HL-60 (cell line): Measurements from ENCODE around the gene TEX22.

Experiments used
- DNase-seq, 2 experiments: peaks; one replicate each; pipeline ENCODE4 v3.0.0-alpha.2; 2010 to 2020; ENCODE audit warnings: low read depth in 1 of 2, low spot score in 1 of 2
- H3K27ac ChIP-seq: fragments of 250-450 bp; sonication (Bioruptor Pico); replicated peaks from 2 replicates; pipeline ENCODE4 v1.5.1; 2020; ENCODE audit warnings: mild to moderate bottlenecking, moderate library complexity
- H3K27me3 ChIP-seq: fragments of 250-450 bp; sonication (Bioruptor Pico); 2 replicates; pipeline ENCODE4 v1.5.1; 2021; ENCODE audit warnings: mild to moderate bottlenecking, moderate library complexity; ENCODE audit not compliant: insufficient read depth, poor library complexity, severe bottlenecking
- H3K4me3 ChIP-seq: replicated peaks from 2 replicates; pipeline ENCODE4 v1.5.1; 2011; ENCODE audit warnings: mild to moderate bottlenecking, control low read depth, low read length; ENCODE audit not compliant: insufficient read depth
- GABPA ChIP-seq: IDR thresholded peaks from 2 replicates; pipeline ENCODE4 v1.6.1; 2012; ENCODE audit warnings: low read depth
- POLR2AphosphoS5 ChIP-seq: IDR thresholded peaks from 2 replicates; pipeline ENCODE4 v1.6.1; 2012; ENCODE audit warnings: low read depth
- SPI1 ChIP-seq: IDR thresholded peaks from 2 replicates; pipeline ENCODE4 v1.6.1; 2012; ENCODE audit warnings: low read depth, mild to moderate bottlenecking, borderline replicate concordance
- TF ChIP-seq, protein P1 (sequence below): IDR thresholded peaks from 2 replicates; pipeline ENCODE4 v1.6.1; 2012; ENCODE audit warnings: low read depth; ENCODE audit not compliant: insufficient replicate concordance
- TF ChIP-seq, protein P2 (sequence below): IDR thresholded peaks from one replicate; pipeline ENCODE4 v1.5.1; 2011; ENCODE audit warnings: low read length, control low read depth, inconsistent platforms; ENCODE audit not compliant: insufficient read depth

Gene TEX22

GRCh38 chr14:105421723-105422615 is 23.6 kb downstream of the TEX22 start:
- DNase-seq: peak in 1 of 2 experiments; percentile 16
- H3K27ac ChIP-seq: peak overlapping the region; percentile 24; the same call in 1 of the 2 replicates
- TF ChIP-seq POLR2AphosphoS5 (0 out of 2 replicates have a peak, but pooled peaks have one; percentile 23), GABPA (no peak), SPI1 (peak; percentile 16; the same call in 1 of the 2 replicates)
- no peaks in the 10 kb centered on the region for H3K27me3 ChIP-seq
- peak overlapping the region; percentile 85 for H3K4me3 ChIP-seq

GRCh38 chr14:105422695-105423487 is 24.6 kb downstream of the TEX22 start:
- no peak overlapping the region for H3K4me3 ChIP-seq
- no peak for DNase-seq
- no peaks in the 10 kb centered on the region for H3K27me3 ChIP-seq
- no peak for TF ChIP-seq GABPA
- TF ChIP-seq, protein P1, sequence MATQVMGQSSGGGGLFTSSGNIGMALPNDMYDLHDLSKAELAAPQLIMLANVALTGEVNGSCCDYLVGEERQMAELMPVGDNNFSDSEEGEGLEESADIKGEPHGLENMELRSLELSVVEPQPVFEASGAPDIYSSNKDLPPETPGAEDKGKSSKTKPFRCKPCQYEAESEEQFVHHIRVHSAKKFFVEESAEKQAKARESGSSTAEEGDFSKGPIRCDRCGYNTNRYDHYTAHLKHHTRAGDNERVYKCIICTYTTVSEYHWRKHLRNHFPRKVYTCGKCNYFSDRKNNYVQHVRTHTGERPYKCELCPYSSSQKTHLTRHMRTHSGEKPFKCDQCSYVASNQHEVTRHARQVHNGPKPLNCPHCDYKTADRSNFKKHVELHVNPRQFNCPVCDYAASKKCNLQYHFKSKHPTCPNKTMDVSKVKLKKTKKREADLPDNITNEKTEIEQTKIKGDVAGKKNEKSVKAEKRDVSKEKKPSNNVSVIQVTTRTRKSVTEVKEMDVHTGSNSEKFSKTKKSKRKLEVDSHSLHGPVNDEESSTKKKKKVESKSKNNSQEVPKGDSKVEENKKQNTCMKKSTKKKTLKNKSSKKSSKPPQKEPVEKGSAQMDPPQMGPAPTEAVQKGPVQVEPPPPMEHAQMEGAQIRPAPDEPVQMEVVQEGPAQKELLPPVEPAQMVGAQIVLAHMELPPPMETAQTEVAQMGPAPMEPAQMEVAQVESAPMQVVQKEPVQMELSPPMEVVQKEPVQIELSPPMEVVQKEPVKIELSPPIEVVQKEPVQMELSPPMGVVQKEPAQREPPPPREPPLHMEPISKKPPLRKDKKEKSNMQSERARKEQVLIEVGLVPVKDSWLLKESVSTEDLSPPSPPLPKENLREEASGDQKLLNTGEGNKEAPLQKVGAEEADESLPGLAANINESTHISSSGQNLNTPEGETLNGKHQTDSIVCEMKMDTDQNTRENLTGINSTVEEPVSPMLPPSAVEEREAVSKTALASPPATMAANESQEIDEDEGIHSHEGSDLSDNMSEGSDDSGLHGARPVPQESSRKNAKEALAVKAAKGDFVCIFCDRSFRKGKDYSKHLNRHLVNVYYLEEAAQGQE: no peak
- TF ChIP-seq, protein P2, sequence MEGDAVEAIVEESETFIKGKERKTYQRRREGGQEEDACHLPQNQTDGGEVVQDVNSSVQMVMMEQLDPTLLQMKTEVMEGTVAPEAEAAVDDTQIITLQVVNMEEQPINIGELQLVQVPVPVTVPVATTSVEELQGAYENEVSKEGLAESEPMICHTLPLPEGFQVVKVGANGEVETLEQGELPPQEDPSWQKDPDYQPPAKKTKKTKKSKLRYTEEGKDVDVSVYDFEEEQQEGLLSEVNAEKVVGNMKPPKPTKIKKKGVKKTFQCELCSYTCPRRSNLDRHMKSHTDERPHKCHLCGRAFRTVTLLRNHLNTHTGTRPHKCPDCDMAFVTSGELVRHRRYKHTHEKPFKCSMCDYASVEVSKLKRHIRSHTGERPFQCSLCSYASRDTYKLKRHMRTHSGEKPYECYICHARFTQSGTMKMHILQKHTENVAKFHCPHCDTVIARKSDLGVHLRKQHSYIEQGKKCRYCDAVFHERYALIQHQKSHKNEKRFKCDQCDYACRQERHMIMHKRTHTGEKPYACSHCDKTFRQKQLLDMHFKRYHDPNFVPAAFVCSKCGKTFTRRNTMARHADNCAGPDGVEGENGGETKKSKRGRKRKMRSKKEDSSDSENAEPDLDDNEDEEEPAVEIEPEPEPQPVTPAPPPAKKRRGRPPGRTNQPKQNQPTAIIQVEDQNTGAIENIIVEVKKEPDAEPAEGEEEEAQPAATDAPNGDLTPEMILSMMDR: no peak
- TF ChIP-seq SPI1: no peak
- TF ChIP-seq POLR2AphosphoS5: no peak
- H3K27ac ChIP-seq: no peak overlapping the region

DNA sequence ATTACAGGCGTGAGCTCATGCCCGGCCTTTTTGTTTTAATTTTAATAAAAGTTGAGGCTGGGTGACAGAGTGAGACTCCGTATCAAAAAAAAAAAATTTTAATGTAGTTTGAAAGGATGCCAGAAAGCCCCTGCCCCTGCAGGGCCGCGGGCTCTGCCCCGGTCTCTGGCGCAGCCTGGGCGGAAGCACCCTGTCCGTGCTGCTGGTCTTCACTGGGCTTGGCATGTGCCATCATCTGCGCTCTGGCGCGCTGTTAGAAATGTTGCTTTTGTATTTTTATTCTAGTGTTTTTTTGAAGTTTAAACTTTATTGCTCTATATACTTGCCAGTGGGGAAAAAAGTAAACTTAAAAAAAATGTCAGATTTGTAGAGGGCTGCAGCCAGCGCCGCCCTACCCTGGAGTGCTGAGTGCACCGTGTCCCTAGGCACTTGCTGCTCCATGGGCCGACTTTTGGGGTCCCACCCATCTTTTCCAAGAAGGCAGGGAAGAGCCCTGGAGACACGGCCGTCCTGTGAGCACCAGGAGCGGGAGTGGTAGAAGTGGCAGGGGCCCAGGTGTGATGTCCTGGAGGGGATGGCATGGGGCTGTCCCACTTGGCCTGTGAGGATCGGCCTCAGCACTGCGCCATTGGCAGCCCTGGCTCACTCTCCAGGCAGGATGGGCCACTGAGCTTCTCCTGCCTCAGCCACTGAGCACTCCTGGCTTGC is 25.3 kb downstream of the TEX22 start:
- no peak for TF ChIP-seq GABPA
- TF ChIP-seq SPI1: no peak
- TF ChIP-seq, protein P2: no peak
- TF ChIP-seq, protein P1: no peak
- TF ChIP-seq POLR2AphosphoS5: no peak
- Histone ChIP-seq H3K27ac (no peak overlapping the region), H3K4me3 (no peak overlapping the region), H3K27me3 (no peaks in the 10 kb centered on the region)
- no peak for DNase-seq
